ENCODE measurements around the gene HNRNPA0.

The HNRNPA0 gene

DNA sequence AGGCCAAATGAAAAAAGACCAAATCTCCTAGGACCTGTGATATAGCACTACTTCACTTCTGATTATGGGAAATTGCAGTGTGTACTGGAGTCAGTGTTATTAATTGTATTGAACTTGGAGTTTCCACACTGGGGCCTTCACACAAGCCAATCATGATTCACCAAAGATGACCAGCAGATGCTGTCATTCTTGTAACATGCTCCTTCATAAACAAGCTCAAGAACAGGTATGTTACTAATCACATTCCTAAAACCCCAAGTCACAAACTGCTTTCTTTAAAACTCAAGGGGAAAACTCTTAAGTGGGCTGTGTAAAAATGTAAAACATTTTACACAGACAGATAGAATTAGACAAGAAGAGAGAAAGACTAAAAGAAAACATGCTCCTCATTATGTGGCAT, 23.8 kb downstream of the HNRNPA0 start:
- DNase-seq (ENCODE audit: insufficient read length, low spot score) = no peak
- TF ChIP-seq PAX5 (IDR thresholded peaks at IDR 0.05; ENCODE audit: insufficient read depth, low read length, severe bottlenecking) = no peak
- TF ChIP-seq POLR2A (IDR thresholded peaks at IDR 0.05; ENCODE audit: low read depth, low read length) = no peak
- TF ChIP-seq POU2F2 (IDR thresholded peaks at IDR 0.05; ENCODE audit: low read depth, low read length) = no peak
- no peak for TF ChIP-seq SPI1 (IDR thresholded peaks at IDR 0.05; ENCODE audit: low read depth, low read length)
- TF ChIP-seq POLR2AphosphoS5 (IDR thresholded peaks at IDR 0.05; ENCODE audit: low read depth, low read length) = no peak
- no peak for TF ChIP-seq TAF1 (IDR thresholded peaks at IDR 0.05; ENCODE audit: low read depth, low read length)

DNA sequence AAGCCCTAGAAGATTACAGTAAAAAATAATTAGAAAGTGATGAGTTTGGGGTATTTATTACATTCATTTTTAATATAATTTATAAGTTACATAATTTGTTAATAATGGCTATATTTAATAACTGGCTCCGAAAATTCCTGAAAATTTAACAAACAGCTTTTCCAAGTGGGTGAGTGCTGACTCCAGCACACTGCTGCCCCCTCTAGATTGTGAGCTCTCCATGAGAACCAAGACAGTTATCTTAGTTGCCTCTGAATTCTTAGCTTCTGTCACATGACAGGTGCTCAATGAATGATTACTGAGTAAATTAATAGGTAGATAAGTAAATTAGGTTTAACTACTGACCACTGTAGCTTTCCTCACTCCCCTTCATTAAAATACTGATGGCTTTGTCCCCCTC, 26.1 kb downstream of the HNRNPA0 start:
- no peak for DNase-seq (ENCODE audit: insufficient read length, low spot score)
- no peak for FAIRE-seq
- TF ChIP-seq POU2F2 (IDR thresholded peaks at IDR 0.05; ENCODE audit: low read depth, low read length) = no peak
- TF ChIP-seq PAX5 (IDR thresholded peaks at IDR 0.05; ENCODE audit: insufficient read depth, low read length, severe bottlenecking) = no peak

More for the DNA sequence above, 23.8 kb downstream of the HNRNPA0 start:
- peak; percentile 28 for FAIRE-seq

DNA sequence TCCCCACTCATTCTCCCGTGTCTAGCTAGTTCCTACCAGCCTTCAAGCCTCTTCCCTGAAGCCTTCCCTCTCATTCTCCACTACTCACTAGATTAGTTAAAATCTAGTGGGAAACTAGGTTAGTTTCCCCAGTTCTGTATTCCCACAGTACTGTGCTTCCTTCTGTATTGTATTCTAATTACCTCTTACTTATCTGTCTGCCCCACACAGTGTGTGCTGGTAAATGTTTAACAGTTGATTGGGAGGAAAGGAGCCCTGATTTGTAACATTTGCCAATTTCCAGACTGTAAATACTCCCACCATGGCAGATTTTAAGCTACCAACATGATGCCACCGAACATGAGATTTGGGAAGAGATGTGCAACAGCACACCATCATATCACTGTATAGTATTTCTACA, 26.5 kb downstream of the HNRNPA0 start:
- no peak for FAIRE-seq
- no peak for TF ChIP-seq SPI1 (IDR thresholded peaks at IDR 0.05; ENCODE audit: low read depth, low read length)
- no peak for TF ChIP-seq POLR2A (IDR thresholded peaks at IDR 0.05; ENCODE audit: low read depth, low read length)
- TF ChIP-seq PAX5 (IDR thresholded peaks at IDR 0.05; ENCODE audit: insufficient read depth, low read length, severe bottlenecking) = no peak
- TF ChIP-seq POU2F2 (IDR thresholded peaks at IDR 0.05; ENCODE audit: low read depth, low read length) = no peak
- no peak for DNase-seq (ENCODE audit: insufficient read length, low spot score)

DNA sequence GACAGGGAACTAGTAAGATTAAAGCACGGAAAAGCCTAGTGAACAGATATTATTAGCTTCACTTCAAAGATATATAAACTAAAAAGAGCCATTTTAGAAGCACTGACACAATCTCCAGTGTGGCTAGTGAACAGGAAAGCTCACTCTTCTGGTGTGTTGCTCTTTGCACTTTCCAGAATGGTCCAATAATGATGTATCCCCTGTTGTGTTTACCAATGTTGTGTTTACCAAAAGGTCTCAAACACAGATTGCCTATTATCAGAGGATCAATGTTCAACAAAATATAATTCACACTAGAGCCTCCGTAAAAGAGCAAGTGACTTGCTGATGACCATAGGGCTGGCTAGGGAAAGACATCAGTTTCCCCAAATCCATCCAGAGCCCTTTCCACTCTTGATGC, 29.9 kb downstream of the HNRNPA0 start:
- DNase-seq (ENCODE audit: insufficient read length, low spot score) = no peak
- TF ChIP-seq POLR2AphosphoS5 (IDR thresholded peaks at IDR 0.05; ENCODE audit: low read depth, low read length) (no peak), SPI1 (IDR thresholded peaks at IDR 0.05; ENCODE audit: low read depth, low read length) (no peak)
- no peak for FAIRE-seq

DNA sequence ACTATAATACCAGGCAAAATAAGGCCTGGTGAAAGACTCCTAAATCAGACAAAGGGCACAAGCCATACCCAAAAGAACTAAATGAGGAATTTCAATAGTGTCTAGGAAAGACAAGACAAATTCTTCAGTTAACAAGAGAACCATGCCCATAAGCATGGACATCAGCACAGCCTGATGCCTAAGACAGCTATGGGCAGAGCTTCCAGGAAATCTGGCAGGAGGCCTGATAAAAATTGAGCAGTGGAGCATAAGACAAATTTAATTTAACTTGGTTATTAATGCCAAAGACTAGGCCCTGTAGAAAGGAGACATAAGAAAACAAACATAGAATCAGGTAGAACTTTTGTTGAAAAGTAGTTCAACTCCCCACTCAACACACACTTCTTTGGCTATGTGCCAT, 35.6 kb downstream of the HNRNPA0 start:
- DNase-seq (ENCODE audit: insufficient read length, low spot score) (no peak), FAIRE-seq (no peak)
- TF ChIP-seq POLR2A (IDR thresholded peaks at IDR 0.05; ENCODE audit: low read depth, low read length) (no peak), SPI1 (IDR thresholded peaks at IDR 0.05; ENCODE audit: low read depth, low read length) (no peak), POLR2AphosphoS5 (IDR thresholded peaks at IDR 0.05; ENCODE audit: low read depth, low read length) (no peak), PAX5 (IDR thresholded peaks at IDR 0.05; ENCODE audit: insufficient read depth, low read length, severe bottlenecking) (no peak), POU2F2 (IDR thresholded peaks at IDR 0.05; ENCODE audit: low read depth, low read length) (no peak), TAF1 (IDR thresholded peaks at IDR 0.05; ENCODE audit: low read depth, low read length) (no peak)

DNA sequence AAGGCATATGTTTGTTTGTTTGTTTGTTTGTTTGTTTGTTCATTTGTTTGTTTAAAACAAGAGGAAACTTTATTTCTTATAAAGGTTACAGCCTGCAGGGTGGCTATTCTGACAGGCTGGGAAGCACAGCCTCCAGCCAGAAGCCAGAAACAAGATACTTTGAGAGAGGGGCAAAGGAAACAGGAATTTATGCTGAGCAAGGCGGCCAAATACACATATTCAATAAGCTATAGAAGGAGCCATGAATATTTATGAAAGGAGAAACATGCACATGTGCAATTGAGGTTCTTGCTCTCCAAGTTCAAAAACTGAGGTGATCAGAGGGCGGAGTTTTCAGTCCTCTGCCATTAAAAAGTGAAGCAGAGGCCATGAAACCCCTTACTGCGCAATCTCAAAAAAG, 37.8 kb downstream of the HNRNPA0 start:
- DNase-seq (ENCODE audit: insufficient read length, low spot score) = no peak

DNA sequence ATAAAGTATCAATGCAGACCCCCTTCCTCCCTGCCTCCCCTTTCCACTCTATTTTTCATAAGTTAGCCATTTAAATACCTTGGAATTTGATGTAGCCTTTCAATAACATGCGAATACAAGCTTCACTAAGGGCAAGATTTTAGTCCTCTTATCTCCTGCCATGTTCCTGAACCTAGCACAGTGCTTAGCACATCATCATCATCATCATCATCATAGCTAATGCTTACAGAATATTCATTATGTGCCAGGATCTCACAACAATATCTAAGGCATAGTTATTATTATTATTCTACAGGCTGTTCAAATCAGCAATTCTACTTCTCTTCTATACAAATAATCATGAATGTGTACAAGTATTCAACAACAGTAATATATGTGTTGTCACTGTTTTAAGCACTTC, 38.7 kb downstream of the HNRNPA0 start:
- no peak for TF ChIP-seq POU2F2 (IDR thresholded peaks at IDR 0.05; ENCODE audit: low read depth, low read length)
- no peak for TF ChIP-seq PAX5 (IDR thresholded peaks at IDR 0.05; ENCODE audit: insufficient read depth, low read length, severe bottlenecking)
- TF ChIP-seq POLR2A (IDR thresholded peaks at IDR 0.05; ENCODE audit: low read depth, low read length) = no peak
- TF ChIP-seq POLR2AphosphoS5 (IDR thresholded peaks at IDR 0.05; ENCODE audit: low read depth, low read length) = no peak
- no peak for TF ChIP-seq SPI1 (IDR thresholded peaks at IDR 0.05; ENCODE audit: low read depth, low read length)
- TF ChIP-seq TAF1 (IDR thresholded peaks at IDR 0.05; ENCODE audit: low read depth, low read length) = no peak
- DNase-seq (ENCODE audit: insufficient read length, low spot score) (no peak), FAIRE-seq (no peak)

More for the DNA sequence above, 37.8 kb downstream of the HNRNPA0 start:
- FAIRE-seq = no peak
- TF ChIP-seq SPI1 (IDR thresholded peaks at IDR 0.05; ENCODE audit: low read depth, low read length) = no peak
- no peak for TF ChIP-seq TAF1 (IDR thresholded peaks at IDR 0.05; ENCODE audit: low read depth, low read length)
- no peak for TF ChIP-seq POLR2A (IDR thresholded peaks at IDR 0.05; ENCODE audit: low read depth, low read length)
- TF ChIP-seq POU2F2 (IDR thresholded peaks at IDR 0.05; ENCODE audit: low read depth, low read length) = no peak
- no peak for TF ChIP-seq PAX5 (IDR thresholded peaks at IDR 0.05; ENCODE audit: insufficient read depth, low read length, severe bottlenecking)

DNA sequence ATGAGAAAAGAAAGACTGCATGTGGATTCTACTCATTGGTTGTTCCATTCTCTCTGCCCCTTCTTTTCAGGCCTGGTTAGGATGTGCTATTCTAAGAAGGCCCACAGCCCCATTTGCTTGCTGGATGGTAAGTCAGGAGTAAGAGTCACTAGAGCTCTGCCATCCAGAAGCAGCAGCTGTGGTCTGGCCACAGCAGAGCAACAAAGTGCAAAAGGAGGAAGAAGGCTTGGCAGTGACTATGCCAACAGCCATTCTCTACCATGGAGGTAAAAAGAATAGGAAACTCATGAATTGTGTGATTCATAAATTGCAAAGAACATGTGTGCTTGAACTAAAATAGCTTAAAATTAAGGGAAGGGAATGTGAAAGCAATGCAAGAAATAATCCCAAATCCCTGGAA, 39.2 kb downstream of the HNRNPA0 start:
- DNase-seq (ENCODE audit: insufficient read length, low spot score) (no peak), FAIRE-seq (peak; percentile 38)
- TF ChIP-seq SPI1 (IDR thresholded peaks at IDR 0.05; ENCODE audit: low read depth, low read length) (no peak), POLR2A (IDR thresholded peaks at IDR 0.05; ENCODE audit: low read depth, low read length) (no peak), TAF1 (IDR thresholded peaks at IDR 0.05; ENCODE audit: low read depth, low read length) (no peak), POU2F2 (IDR thresholded peaks at IDR 0.05; ENCODE audit: low read depth, low read length) (no peak), POLR2AphosphoS5 (IDR thresholded peaks at IDR 0.05; ENCODE audit: low read depth, low read length) (no peak), PAX5 (IDR thresholded peaks at IDR 0.05; ENCODE audit: insufficient read depth, low read length, severe bottlenecking) (no peak)

DNA sequence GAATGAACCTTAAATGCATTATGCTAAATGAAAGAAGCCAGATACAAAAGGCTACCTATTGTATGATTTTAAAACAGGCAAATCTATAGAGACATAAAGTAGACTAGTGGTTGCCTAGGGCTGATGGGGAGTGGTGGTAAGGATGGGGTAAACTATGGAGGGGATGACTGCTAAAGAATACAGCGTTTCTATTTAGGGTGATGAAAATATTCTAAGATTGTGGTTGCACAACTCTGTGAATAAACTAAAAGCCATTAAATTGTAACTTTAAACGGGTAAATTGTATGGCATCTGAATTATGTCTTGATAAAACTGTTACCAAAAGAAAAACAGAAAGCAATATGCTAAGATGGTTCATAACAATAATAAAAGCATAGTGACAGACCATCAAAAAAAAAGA, 39.7 kb downstream of the HNRNPA0 start:
- DNase-seq (ENCODE audit: insufficient read length, low spot score) = no peak
- no peak for FAIRE-seq
- TF ChIP-seq SPI1 (IDR thresholded peaks at IDR 0.05; ENCODE audit: low read depth, low read length) (no peak), TAF1 (IDR thresholded peaks at IDR 0.05; ENCODE audit: low read depth, low read length) (no peak), POU2F2 (IDR thresholded peaks at IDR 0.05; ENCODE audit: low read depth, low read length) (no peak), POLR2AphosphoS5 (IDR thresholded peaks at IDR 0.05; ENCODE audit: low read depth, low read length) (no peak), PAX5 (IDR thresholded peaks at IDR 0.05; ENCODE audit: insufficient read depth, low read length, severe bottlenecking) (no peak), POLR2A (IDR thresholded peaks at IDR 0.05; ENCODE audit: low read depth, low read length) (no peak)

DNA sequence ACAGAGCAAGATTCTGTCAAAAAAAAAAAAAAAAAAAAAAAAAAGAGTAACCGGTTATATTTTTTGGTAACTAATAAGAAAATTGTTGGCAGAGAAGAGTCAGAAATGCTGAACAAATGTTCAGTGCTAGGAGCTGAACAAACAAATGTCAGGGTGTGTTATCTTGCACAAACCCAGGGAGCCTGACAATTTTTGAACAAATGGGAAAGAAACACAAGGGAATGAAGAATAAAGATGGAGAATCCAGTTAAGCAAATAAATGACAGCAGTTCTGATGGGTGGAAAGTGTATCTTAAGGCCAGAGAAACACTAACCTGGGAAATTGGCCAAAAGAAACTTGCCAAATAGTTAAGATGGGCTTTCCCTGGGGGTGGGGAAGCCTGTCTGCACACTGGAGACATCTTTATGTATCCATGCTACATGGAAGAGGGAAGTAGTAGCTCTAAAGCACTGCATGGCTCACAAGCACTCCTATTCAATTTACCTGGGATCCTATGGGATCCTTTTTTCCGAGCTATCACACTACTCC, 42.0 kb downstream of the HNRNPA0 start:
- no peak for TF ChIP-seq POLR2AphosphoS5 (IDR thresholded peaks at IDR 0.05; ENCODE audit: low read depth, low read length)
- FAIRE-seq = no peak
- DNase-seq (ENCODE audit: insufficient read length, low spot score) = no peak

DNA sequence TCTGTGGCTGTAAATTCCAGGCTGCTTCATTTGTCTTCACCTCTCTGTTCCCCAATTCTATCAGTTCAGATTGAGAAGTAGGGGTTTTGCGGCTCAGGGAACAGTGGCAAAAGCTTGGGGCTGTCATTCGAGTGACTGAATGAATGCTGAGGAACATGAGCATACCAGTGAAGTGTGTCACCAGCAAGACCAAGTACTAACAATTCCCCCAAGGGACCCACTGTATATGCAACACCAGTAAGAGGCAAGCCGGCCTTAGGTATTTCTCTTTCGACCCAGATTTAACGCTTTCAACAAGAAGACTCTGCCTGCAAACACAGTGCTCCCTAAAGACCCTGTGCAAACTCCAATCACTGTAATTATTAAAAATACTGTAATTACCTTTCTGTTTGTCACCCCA, 44.1 kb downstream of the HNRNPA0 start:
- FAIRE-seq (no peak), DNase-seq (ENCODE audit: insufficient read length, low spot score) (no peak)
- no peak for TF ChIP-seq TAF1 (IDR thresholded peaks at IDR 0.05; ENCODE audit: low read depth, low read length)
- no peak for TF ChIP-seq PAX5 (IDR thresholded peaks at IDR 0.05; ENCODE audit: insufficient read depth, low read length, severe bottlenecking)
- TF ChIP-seq POLR2A (IDR thresholded peaks at IDR 0.05; ENCODE audit: low read depth, low read length) = no peak
- no peak for TF ChIP-seq SPI1 (IDR thresholded peaks at IDR 0.05; ENCODE audit: low read depth, low read length)
- no peak for TF ChIP-seq POLR2AphosphoS5 (IDR thresholded peaks at IDR 0.05; ENCODE audit: low read depth, low read length)
- no peak for TF ChIP-seq POU2F2 (IDR thresholded peaks at IDR 0.05; ENCODE audit: low read depth, low read length)
